ENCODE measurements around the gene TRPV5.

Gene TRPV5

GRCh38 chr7:142870566-142871259 lies 62.8 kb downstream of the TRPV5 start:
- ChIA-PET CTCF (interaction anchor here (0.8 kb wide), 1 partner anchor 278 kb away, joined by 4 read pairs; no protein-coding TSS in a partner anchor), POLR2A (ENCODE audit: low non-redundant PET) (no interaction called here)
- DNase-seq (ENCODE audit: low spot score), result no peak
- TF ChIP-seq CTCF (conservative IDR thresholded peaks at IDR 0.05; ENCODE audit: low read depth), result no peak
- peak overlapping the region; percentile 2; the same call in 1 of the 2 replicates for H3K27ac ChIP-seq

GRCh38 chr7:142870147-142870559 lies 63.4 kb downstream of the TRPV5 start:
- CTCF ChIA-PET, result interaction anchor here (0.8 kb wide), 1 partner anchor 277 kb away, joined by 4 read pairs; no protein-coding TSS in a partner anchor
- no peak for DNase-seq (ENCODE audit: low spot score)
- no peak for TF ChIP-seq CTCF (conservative IDR thresholded peaks at IDR 0.05; ENCODE audit: low read depth)
- H3K27ac ChIP-seq, result no peak overlapping the region
- POLR2A ChIA-PET (ENCODE audit: low non-redundant PET), result no interaction called here

- CTCF ChIA-PET, result no interaction called here
These were observed 64.1 kb downstream of the TRPV5 start for GRCh38 chr7:142869434-142869833.

GRCh38 chr7:142868986-142869415 lies 64.5 kb downstream of the TRPV5 start:
- TF ChIP-seq CTCF (conservative IDR thresholded peaks at IDR 0.05; ENCODE audit: low read depth), result no peak
- DNase-seq (ENCODE audit: low spot score), result no peak
- CTCF ChIA-PET, result interaction anchor here (0.5 kb wide), 1 partner anchor 512 kb away, joined by 8 read pairs; no protein-coding TSS in a partner anchor
- no peak overlapping the region for H3K27ac ChIP-seq
- POLR2A ChIA-PET (ENCODE audit: low non-redundant PET), result no interaction called here

More at GRCh38 chr7:142869434-142869833, 64.1 kb downstream of the TRPV5 start:
- POLR2A ChIA-PET (ENCODE audit: low non-redundant PET), result no interaction called here
- no peak overlapping the region for H3K27ac ChIP-seq
- no peak for DNase-seq (ENCODE audit: low spot score)
- TF ChIP-seq CTCF (conservative IDR thresholded peaks at IDR 0.05; ENCODE audit: low read depth), result no peak

GRCh38 chr7:142868188-142868985 lies 65.2 kb downstream of the TRPV5 start:
- POLR2A ChIA-PET (ENCODE audit: low non-redundant PET), result no interaction called here
- no peak overlapping the region for H3K27ac ChIP-seq
- TF ChIP-seq CTCF (conservative IDR thresholded peaks at IDR 0.05; ENCODE audit: low read depth), result no peak
- no peak for DNase-seq (ENCODE audit: low spot score)
- CTCF ChIA-PET, result interaction anchor here (0.5 to 0.7 kb wide), 2 partner anchors 14 to 512 kb away, joined by 3 to 8 read pairs; partner anchors contain the start of gene EPHB6

GRCh38 chr7:142867398-142868187 lies 66.0 kb downstream of the TRPV5 start:
- CTCF ChIA-PET, result interaction anchor here (0.7 kb wide), 1 partner anchor 13 kb away, joined by 3 read pairs; the partner anchor contains the start of gene EPHB6
- POLR2A ChIA-PET (ENCODE audit: low non-redundant PET), result no interaction called here
- TF ChIP-seq CTCF (conservative IDR thresholded peaks at IDR 0.05; ENCODE audit: low read depth), result no peak
- DNase-seq (ENCODE audit: low spot score), result no peak
- H3K27ac ChIP-seq, result no peak overlapping the region
